ENCODE measurements around the gene ARRDC5.
"Not testable (repeated sequence)": the region's sequence is repeated elsewhere in the genome, so short reads cannot be mapped to it uniquely, and the experiment has no call there.

The ARRDC5 gene

DNA sequence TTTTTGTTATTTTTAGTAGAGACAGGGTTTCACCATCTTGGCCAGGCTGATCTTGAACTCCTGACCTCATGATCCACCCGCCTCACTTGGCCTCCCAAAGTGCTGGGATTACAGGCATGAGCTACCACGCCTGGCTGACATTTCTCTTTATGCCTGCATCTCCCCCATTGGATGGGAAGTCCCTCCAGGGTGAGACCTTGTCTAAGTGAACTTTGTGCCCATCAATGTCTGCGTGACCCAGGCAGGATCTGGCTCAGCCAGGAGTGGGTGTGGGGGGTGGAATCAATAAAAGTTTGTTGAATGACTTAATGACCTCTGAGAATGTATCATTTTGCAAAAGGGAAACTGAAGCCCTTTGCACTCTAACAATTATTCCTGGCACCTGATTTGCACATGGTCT lies 1.8 kb upstream of the ARRDC5 start:
- POLR2A ChIA-PET = no interaction called here
- no peak for DNase-seq (ENCODE audit: extremely low spot score)
- CTCF ChIA-PET = no interaction called here
- no peak for TF ChIP-seq CTCF (IDR thresholded peaks at IDR 0.05; ENCODE audit: control extremely low read depth, extremely low read depth, low read depth, missing control alignments)

DNA sequence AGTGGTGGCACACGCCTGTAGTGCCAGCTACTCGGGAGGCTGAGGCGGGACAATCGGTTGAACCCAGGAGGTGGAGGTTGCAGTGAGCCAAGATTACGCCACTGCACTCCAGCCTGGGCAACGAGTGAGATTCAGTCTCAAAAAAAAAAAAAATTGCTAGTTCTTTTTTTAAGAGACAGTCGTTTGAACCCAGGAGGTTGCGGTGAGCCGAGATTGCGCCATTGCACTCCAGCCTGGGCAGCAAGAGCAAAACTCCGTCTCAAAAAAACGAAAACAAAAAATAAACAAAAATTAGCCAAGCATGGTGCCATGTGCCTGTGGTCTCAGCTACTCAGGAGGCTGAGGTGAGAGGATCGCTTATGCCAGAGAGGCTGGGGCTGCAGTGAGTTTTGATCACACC lies 1.8 kb downstream of the ARRDC5 start:
- DNase-seq (ENCODE audit: extremely low spot score); CTCF ChIA-PET: not testable (repeated sequence)

DNA sequence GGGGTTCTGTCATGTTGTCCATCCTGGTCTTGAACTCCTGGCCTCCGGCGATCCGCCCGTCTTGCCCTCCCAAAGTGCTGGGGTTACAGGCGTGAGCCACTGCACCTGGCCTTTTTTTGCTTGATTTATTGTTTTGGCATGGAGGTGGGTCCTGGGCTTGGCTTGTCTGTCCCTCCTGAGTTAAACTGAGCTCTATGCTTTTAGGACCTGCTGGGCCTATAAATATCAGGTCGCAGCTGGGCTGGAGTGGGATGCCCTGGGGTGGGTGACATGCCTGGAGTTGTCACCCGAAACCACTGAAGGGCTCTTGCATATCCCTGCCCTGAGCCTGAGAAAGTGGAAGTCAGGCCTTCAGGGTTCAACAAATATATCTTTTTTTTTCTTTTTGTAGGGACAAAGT lies 5.5 kb downstream of the ARRDC5 start:
- CTCF ChIA-PET = interaction anchor here (1.4 to 2.6 kb wide), 3 partner anchors 25 to 134 kb away, joined by 4 to 11 read pairs (median 4); no protein-coding TSS in a partner anchor
- no peak for DNase-seq (ENCODE audit: extremely low spot score)
- POLR2A ChIA-PET = interaction anchor here (0.5 kb wide), 1 partner anchor 14 kb away, joined by 3 read pairs; no protein-coding TSS in a partner anchor
- no peak for TF ChIP-seq CTCF (IDR thresholded peaks at IDR 0.05; ENCODE audit: control extremely low read depth, extremely low read depth, low read depth, missing control alignments)

More for the DNA sequence above, 1.8 kb downstream of the ARRDC5 start:
- POLR2A ChIA-PET = not testable (repeated sequence)

DNA sequence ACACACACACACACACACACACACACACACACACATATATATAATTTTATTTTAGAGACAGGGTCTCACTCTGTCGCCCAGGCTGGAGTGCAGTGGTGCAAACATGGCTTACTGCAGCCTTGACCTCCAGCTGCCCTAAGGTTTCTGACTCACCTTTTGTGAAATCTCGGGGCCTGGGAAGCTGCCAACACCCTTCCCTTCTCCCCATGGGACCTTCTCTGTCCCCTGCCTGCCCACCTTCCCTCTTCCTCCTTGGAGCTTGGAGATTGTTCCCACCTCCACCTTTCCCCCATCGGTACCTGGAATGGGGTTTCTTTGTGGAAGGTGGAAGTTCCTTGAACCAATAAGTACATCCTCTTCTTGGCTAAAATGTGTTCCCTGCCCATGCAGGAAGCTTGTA lies 6.3 kb downstream of the ARRDC5 start:
- CTCF ChIA-PET = interaction anchor here (2.6 kb wide), 1 partner anchor 87 kb away, joined by 11 read pairs; no protein-coding TSS in a partner anchor
- no peak for DNase-seq (ENCODE audit: extremely low spot score)
- POLR2A ChIA-PET = no interaction called here
- no peak for TF ChIP-seq CTCF (IDR thresholded peaks at IDR 0.05; ENCODE audit: control extremely low read depth, extremely low read depth, low read depth, missing control alignments)

DNA sequence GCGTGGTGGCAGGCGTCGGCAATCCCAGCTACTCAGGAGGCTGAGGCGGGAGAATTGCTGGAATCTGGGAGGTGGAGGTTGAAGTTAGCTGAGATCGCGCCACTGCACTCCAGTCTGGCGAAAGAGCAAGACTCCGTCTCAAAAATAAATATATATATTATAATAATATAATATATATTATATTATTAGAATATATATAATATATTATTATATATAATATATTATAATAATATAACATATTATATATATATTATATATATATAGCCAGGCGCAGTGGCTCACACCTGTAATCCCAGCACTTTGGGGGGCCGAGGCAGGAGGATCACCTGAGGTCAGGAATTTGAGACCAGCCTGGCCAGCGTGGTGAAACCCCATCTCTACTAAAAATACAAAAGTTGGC lies 9.7 kb downstream of the ARRDC5 start:
- CTCF ChIA-PET; DNase-seq (ENCODE audit: extremely low spot score): not testable (repeated sequence)

GRCh38 chr19:4891066-4891465 lies 11.6 kb downstream of the ARRDC5 start:
- no peak for TF ChIP-seq CTCF (IDR thresholded peaks at IDR 0.05; ENCODE audit: control extremely low read depth, extremely low read depth, low read depth, missing control alignments)
- CTCF ChIA-PET = interaction anchor here (1.2 to 1.4 kb wide), 2 partner anchors 20 to 140 kb away, joined by 3 read pairs; no protein-coding TSS in a partner anchor

More for the DNA sequence above, 9.7 kb downstream of the ARRDC5 start:
- POLR2A ChIA-PET = not testable (repeated sequence)

DNA sequence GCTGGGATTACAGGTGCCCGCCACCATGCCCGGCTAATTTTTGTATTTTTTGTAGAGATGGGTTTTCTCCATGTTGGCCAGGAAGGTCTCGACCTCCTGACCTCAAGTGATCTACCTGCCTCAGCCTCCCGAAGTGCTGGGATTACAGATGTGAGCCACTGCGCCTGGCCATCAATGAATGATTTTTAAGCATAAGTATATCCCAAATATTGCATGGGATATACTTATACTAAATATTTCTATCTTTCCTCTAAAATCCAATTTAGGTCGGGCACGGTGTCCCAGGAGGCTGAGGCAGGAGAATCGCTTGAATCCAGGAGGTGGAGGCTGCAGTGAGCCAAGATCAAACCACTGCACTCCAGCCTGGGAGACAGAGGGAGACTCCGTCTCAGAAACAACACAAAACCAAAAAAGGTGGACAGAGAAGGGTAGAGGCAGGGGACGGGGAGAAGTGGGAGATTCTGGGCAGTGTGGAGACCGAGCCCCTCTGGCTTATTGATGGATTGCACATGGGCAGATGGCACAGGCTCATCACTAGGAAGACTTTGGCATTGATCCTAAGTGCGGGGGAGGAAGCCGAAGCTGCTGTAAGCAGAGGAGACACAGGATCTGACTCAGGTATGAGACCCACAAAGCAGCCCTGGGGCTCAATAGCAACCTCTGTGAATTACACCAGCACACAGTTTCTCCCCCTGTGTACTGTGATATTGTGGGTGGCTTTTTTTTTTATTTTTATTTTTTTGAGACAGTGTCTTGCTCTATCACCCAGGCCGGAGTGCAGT lies 13.5 kb downstream of the ARRDC5 start:
- POLR2A ChIA-PET = no interaction called here
- no peak for TF ChIP-seq CTCF (IDR thresholded peaks at IDR 0.05; ENCODE audit: control extremely low read depth, extremely low read depth, low read depth, missing control alignments)
- CTCF ChIA-PET = interaction anchor here (1.0 kb wide), 1 partner anchor 23 kb away, joined by 4 read pairs; no protein-coding TSS in a partner anchor
- no peak for DNase-seq (ENCODE audit: extremely low spot score)

More at GRCh38 chr19:4891066-4891465, 11.6 kb downstream of the ARRDC5 start:
- DNase-seq (ENCODE audit: extremely low spot score) = no peak
- POLR2A ChIA-PET = no interaction called here

DNA sequence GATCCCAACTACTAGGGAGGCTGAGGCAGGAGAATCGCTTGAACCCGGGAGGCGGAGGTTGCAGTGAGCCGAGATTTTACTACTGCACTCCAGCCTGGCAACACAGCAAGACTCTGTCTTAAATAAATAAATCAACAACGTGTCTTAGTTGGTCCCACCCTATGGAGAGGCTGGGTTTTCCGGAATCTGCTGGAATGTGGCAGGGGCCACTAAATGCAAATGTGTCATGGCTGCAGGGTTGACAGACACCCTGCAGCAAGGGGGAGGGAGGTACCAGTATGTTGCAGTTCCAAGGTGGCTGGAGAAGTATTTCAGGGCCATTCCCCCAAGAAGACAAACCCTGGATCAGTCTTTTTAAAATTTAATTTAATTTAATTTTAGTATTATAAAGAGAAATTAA lies 14.9 kb downstream of the ARRDC5 start:
- POLR2A ChIA-PET, CTCF ChIA-PET: not testable (repeated sequence)

GRCh38 chr19:4884993-4885392 lies 17.7 kb downstream of the ARRDC5 start:
- POLR2A ChIA-PET = interaction anchor here (0.6 kb wide), 1 partner anchor 530 kb away, joined by 3 read pairs; no protein-coding TSS in a partner anchor
- not testable (repeated sequence) for DNase-seq (ENCODE audit: extremely low spot score)
- CTCF ChIA-PET = interaction anchor here (1.4 kb wide), 1 partner anchor 11 kb away, joined by 3 read pairs; no protein-coding TSS in a partner anchor

More for the DNA sequence above, 14.9 kb downstream of the ARRDC5 start:
- DNase-seq (ENCODE audit: extremely low spot score) = not testable (repeated sequence)

- DNase-seq (ENCODE audit: extremely low spot score); CTCF ChIA-PET: not testable (repeated sequence)
- POLR2A ChIA-PET = interaction anchor here (0.7 kb wide), 1 partner anchor 15 kb away, joined by 3 read pairs; no protein-coding TSS in a partner anchor
These were observed 19.8 kb downstream of the ARRDC5 start for GRCh38 chr19:4882874-4883273.
